Suprapubic skin (tissue), 4 donors: ENCODE results near the gene METTL4.

Experiments
- CTCF ChIP-seq, 2 donors: fragments of 200-600 bp in 1 of 2; fragments of 450-650 bp in 1 of 2; sonication (generic) in 1 of 2; IDR thresholded peaks; one replicate each; pipeline ENCODE4 v1.5.1; 2016 to 2019; ENCODE audit warnings: antibody characterized with exemption in 2 of 2, mild to moderate bottlenecking in 1 of 2, moderate library complexity in 1 of 2
- POLR2A ChIP-seq, 2 donors: fragments of 450-650 bp; IDR thresholded peaks; one replicate each; pipeline ENCODE4 v1.6.1; 2017; ENCODE audit warnings: antibody characterized with exemption in 2 of 2, mild to moderate bottlenecking in 2 of 2, moderate library complexity in 2 of 2
- POLR2AphosphoS5 ChIP-seq, 3 donors: sonication (generic); formaldehyde crosslinking; IDR thresholded peaks; one replicate each; pipeline ENCODE4 v1.6.1; 2017; ENCODE audit warnings: antibody characterized with exemption in 3 of 3

- TF ChIP-seq POLR2A (IDR thresholded peaks at IDR 0.05) (no peak), CTCF (IDR thresholded peaks at IDR 0.05) (no peak), POLR2AphosphoS5 (IDR thresholded peaks at IDR 0.05) (no peak)
Measured at GRCh38 chr18:2612996-2613395, 41.7 kb upstream of the METTL4 start.
